Mesenteric fat pad (tissue), 1 donor: ENCODE data around the gene ATL2. TPM values are rescaled to one million over a fixed set of nuclear protein-coding genes. Genes with fewer than 3 reads are reported as not detected.
A peak's percentile ranks its signal among the peaks of the same experiment; 100 is the strongest.
"Not testable (repeated sequence)": the region's sequence is repeated elsewhere in the genome, so short reads cannot be mapped to it uniquely, and the experiment has no call there.

Experiments used
- DNase-seq: peaks from one replicate; pipeline ENCODE4 v3.0.0-alpha.2; 2020; ENCODE audit warnings: low spot score
- total RNA-seq: library from RNA; stranded (reverse); fragmentation: NEBNext Ultra II Directional; extraction: Animal tissue kit (Norgen Biotek cat#: 25700); gene quantifications from one replicate; pipeline ENCODE4 v1.2.1, GENCODE V29; 2021
- donor health status: DM: yes; HTN: yes; CAD: no.

ATL2 gene
- total RNA-seq, 1 donor from 2014 or later = 46.3 TPM

- DNase-seq = no peak
These were observed 17.0 kb upstream of the ATL2 start for GRCh38 chr2:38394041-38394440.

- no peak for DNase-seq
These were observed 13.9 kb upstream of the ATL2 start for GRCh38 chr2:38390947-38391346.

- DNase-seq = no peak
These were observed 10.8 kb upstream of the ATL2 start for GRCh38 chr2:38387887-38388286.

- DNase-seq = no peak
These were observed 9.7 kb upstream of the ATL2 start for GRCh38 chr2:38386821-38387220.

- DNase-seq = no peak
These were observed 9.3 kb upstream of the ATL2 start for GRCh38 chr2:38386377-38386776.

- DNase-seq = no peak
These were observed 7.3 kb upstream of the ATL2 start for GRCh38 chr2:38384338-38384737.

- DNase-seq = not testable (repeated sequence)
These were observed 6.7 kb upstream of the ATL2 start for GRCh38 chr2:38383741-38384140.

- DNase-seq = no peak
These were observed 4.5 kb upstream of the ATL2 start for GRCh38 chr2:38381381-38382143.

- DNase-seq = no peak
These were observed 3.5 kb upstream of the ATL2 start for GRCh38 chr2:38380397-38381130.

GRCh38 chr2:38376346-38377049, 575 bp downstream of the ATL2 start:
- peak; percentile 91 for DNase-seq

- no peak for DNase-seq
These were observed 1.3 kb downstream of the ATL2 start for GRCh38 chr2:38375696-38376345.

GRCh38 chr2:38374984-38375383, 2.1 kb downstream of the ATL2 start:
- DNase-seq = no peak

- DNase-seq = no peak
These were observed 5.8 kb downstream of the ATL2 start for GRCh38 chr2:38371235-38371634.

GRCh38 chr2:38370664-38371063, 6.4 kb downstream of the ATL2 start:
- no peak for DNase-seq

- no peak for DNase-seq
These were observed 14.8 kb downstream of the ATL2 start for GRCh38 chr2:38362232-38362631.

GRCh38 chr2:38360177-38360576, 16.9 kb downstream of the ATL2 start:
- no peak for DNase-seq

GRCh38 chr2:38353402-38353801, 23.7 kb downstream of the ATL2 start:
- DNase-seq = no peak

GRCh38 chr2:38352336-38352735, 24.7 kb downstream of the ATL2 start:
- DNase-seq = no peak

- DNase-seq = no peak
These were observed 31.6 kb downstream of the ATL2 start for GRCh38 chr2:38345323-38346038.

GRCh38 chr2:38344813-38345212, 32.3 kb downstream of the ATL2 start:
- DNase-seq = no peak

GRCh38 chr2:38343212-38343611, 33.9 kb downstream of the ATL2 start:
- no peak for DNase-seq
